NCI-H524 treated with DMSO at 0.1 percent for 48 hours (cell line): ENCODE results near the gene ACD.

Experiments
- DNase-seq: peaks from one replicate; lab custom pipeline; 2025; lab: John Stamatoyannopoulos, UW

The ACD gene

DNA sequence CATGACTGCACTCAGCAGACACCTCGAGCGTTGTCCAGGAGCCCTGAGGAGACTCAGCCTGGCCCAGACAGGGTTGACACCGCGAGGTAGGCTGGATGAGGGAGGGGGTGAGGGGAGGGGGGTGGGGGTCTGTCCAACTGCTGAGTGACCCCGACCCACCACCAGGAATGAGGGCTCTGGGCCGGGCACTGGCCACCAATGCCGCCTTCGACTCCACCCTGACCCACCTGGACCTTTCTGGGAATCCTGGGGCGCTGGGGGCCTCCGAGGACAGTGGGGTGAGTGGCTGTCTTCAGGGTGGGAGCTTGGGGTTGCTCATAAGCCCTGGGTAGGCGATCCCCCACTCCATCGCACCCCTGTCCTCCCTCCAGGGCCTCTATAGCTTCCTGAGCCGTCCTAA, 12.4 kb downstream of the ACD start:
- DNase-seq = no peak

GRCh38 chr16:67647111-67647651, 12.9 kb downstream of the ACD start:
- no peak for DNase-seq

DNA sequence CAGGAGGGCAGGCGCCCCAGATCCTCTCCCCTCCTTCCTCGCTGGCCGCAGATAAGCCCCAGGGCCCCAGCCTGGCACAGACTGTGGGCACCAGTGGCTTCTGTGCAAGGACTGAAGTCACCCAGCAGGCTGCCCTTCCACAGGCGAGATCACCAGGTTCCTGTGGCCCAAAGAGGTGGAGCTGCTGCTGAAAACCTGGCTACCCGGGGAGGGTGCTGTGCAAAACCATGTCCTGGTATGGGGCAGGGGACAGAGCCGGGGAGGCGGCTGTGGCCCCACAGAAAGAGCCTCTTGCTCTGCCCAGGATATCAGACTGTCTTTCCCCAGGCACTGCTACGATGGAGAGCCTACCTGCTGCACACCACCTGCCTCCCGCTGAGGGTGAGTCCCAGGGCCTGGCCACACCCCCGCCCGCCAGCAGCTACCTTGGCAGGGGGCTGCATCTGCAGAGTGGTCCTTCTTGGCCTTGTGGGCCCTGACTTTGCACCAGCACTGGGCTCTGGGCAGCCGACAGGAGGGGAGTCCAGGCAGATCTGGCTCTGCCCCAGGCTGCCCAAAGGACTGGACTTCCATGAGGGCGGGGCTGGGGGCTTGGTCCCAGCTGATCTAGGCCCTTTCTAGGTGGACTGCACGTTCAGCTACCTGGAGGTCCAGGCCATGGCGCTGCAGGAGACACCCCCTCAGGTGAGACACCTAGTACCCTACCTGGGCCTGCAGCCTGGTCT, 14.5 kb downstream of the ACD start:
- no peak for DNase-seq

GRCh38 chr16:67644038-67644437, 16.0 kb downstream of the ACD start:
- no peak for DNase-seq

GRCh38 chr16:67641779-67642708, 18.0 kb downstream of the ACD start:
- no peak for DNase-seq

DNA sequence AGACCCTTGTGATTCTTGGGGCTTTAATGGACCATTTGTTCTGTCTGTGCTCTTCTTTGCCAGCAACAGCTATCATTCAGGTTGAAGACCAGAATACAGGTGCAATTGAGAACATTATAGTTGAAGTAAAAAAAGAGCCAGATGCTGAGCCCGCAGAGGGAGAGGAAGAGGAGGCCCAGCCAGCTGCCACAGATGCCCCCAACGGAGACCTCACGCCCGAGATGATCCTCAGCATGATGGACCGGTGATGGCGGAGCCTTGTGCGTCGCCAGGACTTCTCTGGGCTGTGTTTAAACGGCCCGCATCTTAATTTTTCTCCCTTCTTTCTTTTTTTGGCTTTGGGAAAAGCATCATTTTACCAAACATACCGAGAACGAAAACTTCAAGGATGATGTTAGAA, 22.4 kb downstream of the ACD start:
- DNase-seq = no peak

DNA sequence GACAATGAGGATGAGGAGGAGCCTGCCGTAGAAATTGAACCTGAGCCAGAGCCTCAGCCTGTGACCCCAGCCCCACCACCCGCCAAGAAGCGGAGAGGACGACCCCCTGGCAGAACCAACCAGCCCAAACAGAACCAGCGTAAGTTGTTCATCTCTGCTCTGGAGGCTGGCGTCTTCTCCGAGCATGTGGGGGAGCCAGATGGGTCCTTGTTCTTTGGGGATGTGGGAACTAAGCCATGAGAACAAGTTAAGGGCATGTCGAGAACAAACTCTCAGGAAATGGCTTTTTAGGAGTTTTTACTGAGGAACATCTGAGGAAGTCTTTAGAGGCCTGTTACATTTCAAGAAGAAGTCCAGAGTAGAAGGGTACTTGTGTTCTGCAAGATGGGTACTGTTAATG, 23.3 kb downstream of the ACD start:
- DNase-seq = no peak

- no peak for DNase-seq
Measured at GRCh38 chr16:67632415-67633172, 27.5 kb downstream of the ACD start.

GRCh38 chr16:67628216-67628615, 31.8 kb downstream of the ACD start:
- DNase-seq = no peak

DNA sequence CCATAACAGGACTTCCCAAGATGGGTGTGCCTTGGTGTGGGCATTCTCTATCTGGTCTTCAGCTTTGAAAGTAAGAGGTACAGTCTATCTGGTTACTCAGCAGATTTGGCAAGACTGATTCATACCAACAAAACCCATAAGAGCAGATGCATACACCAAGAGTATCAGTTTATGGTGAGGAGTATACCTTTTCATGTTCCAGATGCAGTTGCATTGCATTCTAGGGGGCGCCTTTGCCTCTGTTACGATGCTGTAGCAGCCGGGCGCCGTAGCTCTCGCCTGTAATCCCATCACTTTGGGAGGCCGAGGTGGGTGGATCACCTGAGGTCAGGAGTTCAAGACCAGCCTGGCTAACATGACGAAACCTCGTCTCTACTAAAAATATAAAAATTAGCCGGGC, 46.3 kb downstream of the ACD start:
- no peak for DNase-seq

DNA sequence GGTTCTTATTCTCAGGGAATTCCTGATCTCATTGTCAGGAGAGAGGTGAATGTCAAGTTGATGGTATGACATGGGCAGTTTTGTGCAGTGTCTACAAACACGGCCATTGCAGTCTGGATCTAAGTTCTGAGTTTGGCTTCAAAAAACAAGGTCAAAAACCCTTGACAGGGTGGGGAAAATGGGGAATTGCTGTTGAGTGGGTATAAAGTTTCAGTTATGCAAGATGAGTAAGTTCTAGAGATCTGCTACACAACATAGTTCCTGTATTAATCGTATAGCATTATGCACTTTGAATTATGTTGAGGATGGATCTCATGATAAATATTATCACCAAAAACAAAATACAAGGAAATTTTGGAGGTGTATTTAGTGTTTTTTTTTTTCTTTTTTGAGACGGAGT, 51.7 kb downstream of the ACD start:
- DNase-seq = no peak
